OCI-LY3 (cell line): ENCODE results near the gene GLRX2.

Experiments used
- H2AFZ ChIP-seq: fragments of 200-600, 300-600 bp; shearing (Covaris generic); 2 replicates; pipeline ENCODE4 v1.6.0; 2014; ENCODE audit warnings: antibody characterized with exemption, low read depth, low read length
- H3K27ac ChIP-seq: fragments of 200-600, 300-600 bp; sonication (generic); 2 replicates; pipeline ENCODE4 v1.5.1; 2014; ENCODE audit warnings: mild to moderate bottlenecking, low read length, moderate library complexity, mixed read lengths
- H3K27me3 ChIP-seq: fragments of 200-600, 300-600 bp; sonication (generic); 2 replicates; pipeline ENCODE4 v1.6.1; 2014; ENCODE audit warnings: low read depth, low read length, mixed read lengths
- H3K36me3 ChIP-seq: fragments of 200-600, 300-600 bp; sonication (generic); replicated peaks from 2 replicates; pipeline ENCODE3; 2014; ENCODE audit warnings: low read depth, low read length, mixed read lengths
- H3K4me1 ChIP-seq: fragments of 300-600, 200-600 bp; sonication (generic); 2 replicates; pipeline ENCODE4 v1.6.1; 2014; ENCODE audit warnings: low read length, mixed read lengths
- H3K4me2 ChIP-seq: fragments of 200-600, 300-600 bp; sonication (generic); 2 replicates; pipeline ENCODE4 v1.6.1; 2014; ENCODE audit warnings: low read length, mixed read lengths
- H3K4me3 ChIP-seq: fragments of 300-600, 200-600 bp; sonication (generic); 2 replicates; pipeline ENCODE4 v1.5.1; 2014; ENCODE audit warnings: antibody characterized with exemption, mild to moderate bottlenecking, low read length, moderate library complexity
- H3K79me2 ChIP-seq: fragments of 300-600, 200-600 bp; shearing (Covaris generic); 2 replicates; pipeline ENCODE4 v1.6.1; 2014; ENCODE audit warnings: mild to moderate bottlenecking, low read length, mixed read lengths
- H3K9ac ChIP-seq: fragments of 300-600, 200-600 bp; shearing (Covaris generic); 2 replicates; pipeline ENCODE4 v1.6.0; 2014; ENCODE audit warnings: mild to moderate bottlenecking, low read length, moderate library complexity
- H3K9me3 ChIP-seq: fragments of 200-600, 300-600 bp; shearing (Covaris generic); 2 replicates; pipeline ENCODE4 v1.6.1; 2014; ENCODE audit warnings: low read length, mixed read lengths; ENCODE audit not compliant: insufficient read depth
- H4K20me1 ChIP-seq: fragments of 200-600, 300-600 bp; sonication (generic); 2 replicates; pipeline ENCODE4 v1.6.1; 2016; ENCODE audit warnings: low read length, mixed read lengths; ENCODE audit not compliant: insufficient read depth
- CTCF ChIP-seq: fragments of 200-600, 300-600 bp; sonication (generic); IDR thresholded peaks from 2 replicates; pipeline ENCODE4 v1.5.1; 2014; ENCODE audit warnings: antibody characterized with exemption, low read length, low read depth
- EZH2phosphoT487 ChIP-seq: fragments of 200-600 bp; shearing (Covaris generic); IDR thresholded peaks from 2 replicates; pipeline ENCODE4 v1.6.1; 2018; ENCODE audit warnings: antibody characterized with exemption, mixed run types, low read depth

The GLRX2 gene

GRCh38 chr1:193060406-193060805, 44.8 kb downstream of the GLRX2 start:
- Histone ChIP-seq H3K4me3 (peak overlapping the region; percentile 87), H3K4me2 (peak overlapping the region; percentile 90), H2AFZ (no peak overlapping the region), H3K27ac (no peak overlapping the region), H4K20me1 (peaks cover 28% of the 10 kb centered on the region), H3K27me3 (no peaks in the 10 kb centered on the region), H3K79me2 (peaks cover 99% of the 10 kb centered on the region), H3K9me3 (no peaks in the 10 kb centered on the region), H3K36me3 (peaks cover 17% of the 10 kb centered on the region), H3K9ac (peak overlapping the region; percentile 96), H3K4me1 (peaks cover 34% of the 10 kb centered on the region)
- TF ChIP-seq EZH2phosphoT487, result no peak
- TF ChIP-seq CTCF, result no peak

- H3K4me3 ChIP-seq, result peak overlapping the region; percentile 87
- peaks cover 31% of the 10 kb centered on the region for H3K4me1 ChIP-seq
- H3K9ac ChIP-seq, result peak overlapping the region; percentile 96
- H3K36me3 ChIP-seq, result peaks cover 17% of the 10 kb centered on the region
- peak overlapping the region; percentile 90 for H3K4me2 ChIP-seq
- no peaks in the 10 kb centered on the region for H3K9me3 ChIP-seq
- H4K20me1 ChIP-seq, result peaks cover 32% of the 10 kb centered on the region
- H3K27ac ChIP-seq, result peak overlapping the region; percentile 86
- no peak for TF ChIP-seq EZH2phosphoT487
- TF ChIP-seq CTCF, result no peak
- peak overlapping the region; percentile 92; the same call in 1 of the 2 replicates for H2AFZ ChIP-seq
- H3K79me2 ChIP-seq, result peaks cover 99% of the 10 kb centered on the region
- H3K27me3 ChIP-seq, result no peaks in the 10 kb centered on the region
These were observed 45.2 kb downstream of the GLRX2 start for GRCh38 chr1:193060115-193060403.

- TF ChIP-seq CTCF, result no peak
- TF ChIP-seq EZH2phosphoT487, result no peak
- Histone ChIP-seq H3K9me3 (no peaks in the 10 kb centered on the region), H3K4me3 (peak within 1 kb of the TSS; percentile 87), H3K79me2 (peaks cover 99% of the 10 kb centered on the region), H4K20me1 (peaks cover 36% of the 10 kb centered on the region), H2AFZ (peak within 1 kb of the TSS; percentile 92), H3K27ac (peak within 1 kb of the TSS; percentile 86), H3K27me3 (no peaks in the 10 kb centered on the region), H3K36me3 (peaks cover 17% of the 10 kb centered on the region), H3K4me2 (peak within 1 kb of the TSS; percentile 90), H3K4me1 (peaks cover 26% of the 10 kb centered on the region), H3K9ac (peak within 1 kb of the TSS; percentile 96)
These were observed 45.7 kb downstream of the GLRX2 start, which contains the start of the genes RO60 and UCHL5 for GRCh38 chr1:193059282-193060114. RO60 (plus strand) TSS chr1:193059612; CDS start chr1:193069055, 9,443 bp downstream. UCHL5 (minus strand) TSS chr1:193059360; CDS start chr1:193059260, 100 bp downstream.

GRCh38 chr1:193058529-193059281, 46.5 kb downstream of the GLRX2 start:
- peak overlapping the region; percentile 82 for H3K4me2 ChIP-seq
- H3K27ac ChIP-seq, result peak overlapping the region; percentile 86
- TF ChIP-seq CTCF (no peak), EZH2phosphoT487 (no peak)
- H3K4me3 ChIP-seq, result peak overlapping the region; percentile 87
- no peaks in the 10 kb centered on the region for H3K9me3 ChIP-seq
- no peaks in the 10 kb centered on the region for H3K27me3 ChIP-seq
- H4K20me1 ChIP-seq, result peaks cover 36% of the 10 kb centered on the region
- H3K79me2 ChIP-seq, result peaks cover 99% of the 10 kb centered on the region
- H3K4me1 ChIP-seq, result peaks cover 26% of the 10 kb centered on the region
- H2AFZ ChIP-seq, result peak overlapping the region; percentile 59; the same call in 1 of the 2 replicates
- H3K9ac ChIP-seq, result peak overlapping the region; percentile 96
- peaks cover 17% of the 10 kb centered on the region for H3K36me3 ChIP-seq
